HL-60 (cell line): Measurements from ENCODE around the gene SCD.
A peak's percentile ranks its signal among the peaks of the same experiment; 100 is the strongest.

Experiments
- DNase-seq, 2 experiments: peaks; one replicate each; pipeline ENCODE4 v3.0.0-alpha.2; 2010 to 2020; ENCODE audit warnings: low read depth in 1 of 2, low spot score in 1 of 2
- H3K27ac ChIP-seq: fragments of 250-450 bp; sonication (Bioruptor Pico); replicated peaks from 2 replicates; pipeline ENCODE4 v1.5.1; 2020; ENCODE audit warnings: mild to moderate bottlenecking, moderate library complexity
- H3K27me3 ChIP-seq: fragments of 250-450 bp; sonication (Bioruptor Pico); 2 replicates; pipeline ENCODE4 v1.5.1; 2021; ENCODE audit warnings: mild to moderate bottlenecking, moderate library complexity; ENCODE audit not compliant: insufficient read depth, poor library complexity, severe bottlenecking
- H3K4me3 ChIP-seq: replicated peaks from 2 replicates; pipeline ENCODE4 v1.5.1; 2011; ENCODE audit warnings: mild to moderate bottlenecking, control low read depth, low read length; ENCODE audit not compliant: insufficient read depth
- GABPA ChIP-seq: IDR thresholded peaks from 2 replicates; pipeline ENCODE4 v1.6.1; 2012; ENCODE audit warnings: low read depth
- POLR2AphosphoS5 ChIP-seq: IDR thresholded peaks from 2 replicates; pipeline ENCODE4 v1.6.1; 2012; ENCODE audit warnings: low read depth
- SPI1 ChIP-seq: IDR thresholded peaks from 2 replicates; pipeline ENCODE4 v1.6.1; 2012; ENCODE audit warnings: low read depth, mild to moderate bottlenecking, borderline replicate concordance
- TF ChIP-seq, protein P1 (sequence below): IDR thresholded peaks from one replicate; pipeline ENCODE4 v1.5.1; 2011; ENCODE audit warnings: low read length, control low read depth, inconsistent platforms; ENCODE audit not compliant: insufficient read depth
- TF ChIP-seq, protein P2 (sequence below): IDR thresholded peaks from 2 replicates; pipeline ENCODE4 v1.6.1; 2012; ENCODE audit warnings: low read depth; ENCODE audit not compliant: insufficient replicate concordance

Gene SCD

DNA sequence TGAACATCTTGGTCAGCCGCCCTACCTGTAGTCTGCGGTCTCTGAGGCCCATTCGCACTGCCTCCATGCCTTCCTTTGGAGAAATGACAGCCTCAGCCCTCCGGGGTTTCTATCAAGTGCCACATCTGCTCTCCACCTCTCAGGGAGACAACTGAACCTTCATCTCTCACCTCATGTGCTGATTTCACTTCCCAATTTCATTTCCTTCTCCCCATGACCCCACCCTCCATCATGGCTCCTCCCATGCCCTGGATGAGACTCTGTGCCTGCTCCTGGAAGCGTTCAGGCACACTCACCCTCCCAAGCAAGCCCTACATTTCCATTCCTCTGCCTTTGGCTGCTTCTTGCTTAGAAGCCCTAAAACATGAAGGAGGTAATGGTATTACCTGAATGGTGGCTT is 7.8 kb upstream of the SCD start:
- no peak overlapping the region for H3K27ac ChIP-seq

DNA sequence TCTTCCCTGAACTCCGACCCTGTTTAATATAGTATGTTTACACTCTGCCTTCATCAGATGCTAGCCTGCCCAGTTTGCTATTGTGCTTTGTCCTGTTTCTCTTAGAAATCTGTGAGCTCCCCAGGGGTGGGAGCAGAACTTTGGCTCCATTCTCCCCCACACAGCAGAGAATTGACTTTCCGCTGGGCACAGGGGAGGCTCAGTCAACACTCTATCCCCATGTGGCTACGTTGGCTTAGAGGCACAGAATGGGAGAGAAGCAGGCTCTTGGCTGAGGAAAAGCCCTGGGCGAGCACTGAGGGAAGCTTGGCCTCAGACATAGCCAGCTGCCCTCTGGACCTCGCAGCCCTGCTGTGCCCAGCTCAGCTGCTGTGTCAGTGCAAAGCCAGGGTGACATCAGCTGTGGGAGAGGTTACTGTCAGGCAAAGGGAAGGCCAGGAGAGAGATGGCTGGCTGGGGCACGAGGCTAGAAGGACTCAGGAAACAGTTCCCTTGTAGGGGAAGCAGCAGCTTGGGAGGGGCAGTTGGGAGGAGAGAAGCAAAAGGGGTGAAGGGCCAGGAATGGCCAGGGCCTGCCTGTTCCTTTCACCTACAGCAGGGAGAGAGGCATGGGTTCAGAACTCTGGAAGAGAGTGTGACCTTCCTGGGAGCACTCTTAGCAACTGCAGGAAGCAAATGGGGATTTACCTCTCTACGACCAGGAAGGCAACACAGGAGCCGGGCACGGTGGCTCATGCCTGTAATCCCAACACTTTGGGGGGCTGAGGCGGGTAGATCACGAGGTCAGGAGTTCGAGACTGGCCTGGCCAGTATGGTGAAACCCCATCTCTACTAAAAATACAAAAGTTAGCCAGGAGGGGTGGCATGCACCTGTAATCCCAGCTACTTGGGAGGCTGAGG is 5.8 kb upstream of the SCD start:
- no peak for DNase-seq
- H3K27me3 ChIP-seq: no peaks in the 10 kb centered on the region
- no peak overlapping the region for H3K4me3 ChIP-seq
- TF ChIP-seq POLR2AphosphoS5 (no peak), SPI1 (no peak), GABPA (no peak)
- TF ChIP-seq, protein P1, sequence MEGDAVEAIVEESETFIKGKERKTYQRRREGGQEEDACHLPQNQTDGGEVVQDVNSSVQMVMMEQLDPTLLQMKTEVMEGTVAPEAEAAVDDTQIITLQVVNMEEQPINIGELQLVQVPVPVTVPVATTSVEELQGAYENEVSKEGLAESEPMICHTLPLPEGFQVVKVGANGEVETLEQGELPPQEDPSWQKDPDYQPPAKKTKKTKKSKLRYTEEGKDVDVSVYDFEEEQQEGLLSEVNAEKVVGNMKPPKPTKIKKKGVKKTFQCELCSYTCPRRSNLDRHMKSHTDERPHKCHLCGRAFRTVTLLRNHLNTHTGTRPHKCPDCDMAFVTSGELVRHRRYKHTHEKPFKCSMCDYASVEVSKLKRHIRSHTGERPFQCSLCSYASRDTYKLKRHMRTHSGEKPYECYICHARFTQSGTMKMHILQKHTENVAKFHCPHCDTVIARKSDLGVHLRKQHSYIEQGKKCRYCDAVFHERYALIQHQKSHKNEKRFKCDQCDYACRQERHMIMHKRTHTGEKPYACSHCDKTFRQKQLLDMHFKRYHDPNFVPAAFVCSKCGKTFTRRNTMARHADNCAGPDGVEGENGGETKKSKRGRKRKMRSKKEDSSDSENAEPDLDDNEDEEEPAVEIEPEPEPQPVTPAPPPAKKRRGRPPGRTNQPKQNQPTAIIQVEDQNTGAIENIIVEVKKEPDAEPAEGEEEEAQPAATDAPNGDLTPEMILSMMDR: no peak
- TF ChIP-seq, protein P2, sequence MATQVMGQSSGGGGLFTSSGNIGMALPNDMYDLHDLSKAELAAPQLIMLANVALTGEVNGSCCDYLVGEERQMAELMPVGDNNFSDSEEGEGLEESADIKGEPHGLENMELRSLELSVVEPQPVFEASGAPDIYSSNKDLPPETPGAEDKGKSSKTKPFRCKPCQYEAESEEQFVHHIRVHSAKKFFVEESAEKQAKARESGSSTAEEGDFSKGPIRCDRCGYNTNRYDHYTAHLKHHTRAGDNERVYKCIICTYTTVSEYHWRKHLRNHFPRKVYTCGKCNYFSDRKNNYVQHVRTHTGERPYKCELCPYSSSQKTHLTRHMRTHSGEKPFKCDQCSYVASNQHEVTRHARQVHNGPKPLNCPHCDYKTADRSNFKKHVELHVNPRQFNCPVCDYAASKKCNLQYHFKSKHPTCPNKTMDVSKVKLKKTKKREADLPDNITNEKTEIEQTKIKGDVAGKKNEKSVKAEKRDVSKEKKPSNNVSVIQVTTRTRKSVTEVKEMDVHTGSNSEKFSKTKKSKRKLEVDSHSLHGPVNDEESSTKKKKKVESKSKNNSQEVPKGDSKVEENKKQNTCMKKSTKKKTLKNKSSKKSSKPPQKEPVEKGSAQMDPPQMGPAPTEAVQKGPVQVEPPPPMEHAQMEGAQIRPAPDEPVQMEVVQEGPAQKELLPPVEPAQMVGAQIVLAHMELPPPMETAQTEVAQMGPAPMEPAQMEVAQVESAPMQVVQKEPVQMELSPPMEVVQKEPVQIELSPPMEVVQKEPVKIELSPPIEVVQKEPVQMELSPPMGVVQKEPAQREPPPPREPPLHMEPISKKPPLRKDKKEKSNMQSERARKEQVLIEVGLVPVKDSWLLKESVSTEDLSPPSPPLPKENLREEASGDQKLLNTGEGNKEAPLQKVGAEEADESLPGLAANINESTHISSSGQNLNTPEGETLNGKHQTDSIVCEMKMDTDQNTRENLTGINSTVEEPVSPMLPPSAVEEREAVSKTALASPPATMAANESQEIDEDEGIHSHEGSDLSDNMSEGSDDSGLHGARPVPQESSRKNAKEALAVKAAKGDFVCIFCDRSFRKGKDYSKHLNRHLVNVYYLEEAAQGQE: no peak
- H3K27ac ChIP-seq: no peak overlapping the region

More for the DNA sequence above, 7.8 kb upstream of the SCD start:
- Histone ChIP-seq H3K27me3 (no peaks in the 10 kb centered on the region), H3K4me3 (no peak overlapping the region)
- TF ChIP-seq, protein P2: no peak
- no peak for TF ChIP-seq POLR2AphosphoS5
- TF ChIP-seq SPI1: peak; percentile 54; the same call in 1 of the 2 replicates
- TF ChIP-seq, protein P1: no peak
- peak in 1 of 2 experiments; percentile 36 for DNase-seq

DNA sequence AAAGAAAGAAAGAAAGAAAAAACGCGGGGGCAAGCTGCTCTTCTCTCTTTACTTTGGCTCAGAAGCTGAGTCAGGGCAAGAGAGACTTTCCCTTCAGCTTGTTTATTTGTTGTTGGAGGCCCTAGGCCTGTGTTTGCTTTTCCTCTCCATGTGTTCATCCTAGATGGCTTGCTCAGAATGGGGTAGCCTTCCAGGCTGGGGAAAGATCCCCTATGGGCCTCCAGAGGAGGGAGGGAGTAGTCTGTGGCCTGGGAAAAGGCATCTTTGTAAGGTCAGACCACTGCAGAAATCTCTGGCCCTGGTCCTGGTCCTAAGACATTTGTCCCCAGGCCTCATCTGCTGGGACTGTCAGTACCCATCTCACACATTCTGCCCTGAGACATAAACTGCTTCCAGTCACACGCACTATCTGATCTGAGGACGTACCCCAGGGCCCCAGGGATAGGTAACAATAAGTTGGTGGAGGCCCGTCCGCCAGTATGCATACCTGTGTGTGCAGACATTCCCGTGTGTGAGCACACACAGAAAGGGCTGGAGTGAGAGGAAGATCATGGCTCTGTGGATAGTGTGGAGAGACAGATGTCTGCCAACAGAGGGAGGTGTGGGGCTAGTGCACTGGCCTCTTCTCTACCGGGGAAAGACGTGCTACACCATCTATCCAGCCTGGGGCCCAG is 4.9 kb upstream of the SCD start:
- TF ChIP-seq, protein P1: peak; percentile 79
- no peak for TF ChIP-seq POLR2AphosphoS5
- DNase-seq: peak in 1 of 2 experiments; percentile 67
- H3K4me3 ChIP-seq: no peak overlapping the region
- no peaks in the 10 kb centered on the region for H3K27me3 ChIP-seq
- H3K27ac ChIP-seq: no peak overlapping the region
